OCI-LY3 (cell line): ENCODE results near the gene AGBL4.

ENCODE experiments used
- EZH2phosphoT487 ChIP-seq: fragments of 200-600 bp; shearing (Covaris generic); IDR thresholded peaks from 2 replicates; pipeline ENCODE4 v1.6.1; 2018; ENCODE audit warnings: antibody characterized with exemption, mixed run types, low read depth
- TF ChIP-seq, protein P1 (sequence below): fragments of 200-600, 300-600 bp; sonication (generic); IDR thresholded peaks from 2 replicates; pipeline ENCODE4 v1.5.1; 2014; ENCODE audit warnings: antibody characterized with exemption, low read length, low read depth

DNA sequence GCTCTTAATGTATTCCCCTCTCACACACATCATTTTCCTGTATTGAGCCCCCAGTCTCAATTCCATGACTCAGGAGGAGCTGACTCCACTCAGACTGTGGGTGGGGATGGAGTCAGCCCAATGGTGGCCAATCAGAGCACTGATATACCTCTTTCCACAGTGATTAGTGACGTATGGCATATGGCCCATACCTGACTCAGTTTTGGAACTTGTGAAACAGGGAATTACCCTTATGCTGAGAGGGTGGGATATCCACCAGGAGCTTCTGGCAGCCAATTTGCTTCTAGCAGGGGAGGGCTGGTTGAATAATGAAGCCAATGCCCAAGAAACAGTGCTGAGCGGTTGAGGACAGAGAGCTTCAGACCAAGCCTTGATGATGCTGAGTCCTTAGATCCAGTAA, 1465.4 kb downstream of the AGBL4 start:
- TF ChIP-seq, protein P1, sequence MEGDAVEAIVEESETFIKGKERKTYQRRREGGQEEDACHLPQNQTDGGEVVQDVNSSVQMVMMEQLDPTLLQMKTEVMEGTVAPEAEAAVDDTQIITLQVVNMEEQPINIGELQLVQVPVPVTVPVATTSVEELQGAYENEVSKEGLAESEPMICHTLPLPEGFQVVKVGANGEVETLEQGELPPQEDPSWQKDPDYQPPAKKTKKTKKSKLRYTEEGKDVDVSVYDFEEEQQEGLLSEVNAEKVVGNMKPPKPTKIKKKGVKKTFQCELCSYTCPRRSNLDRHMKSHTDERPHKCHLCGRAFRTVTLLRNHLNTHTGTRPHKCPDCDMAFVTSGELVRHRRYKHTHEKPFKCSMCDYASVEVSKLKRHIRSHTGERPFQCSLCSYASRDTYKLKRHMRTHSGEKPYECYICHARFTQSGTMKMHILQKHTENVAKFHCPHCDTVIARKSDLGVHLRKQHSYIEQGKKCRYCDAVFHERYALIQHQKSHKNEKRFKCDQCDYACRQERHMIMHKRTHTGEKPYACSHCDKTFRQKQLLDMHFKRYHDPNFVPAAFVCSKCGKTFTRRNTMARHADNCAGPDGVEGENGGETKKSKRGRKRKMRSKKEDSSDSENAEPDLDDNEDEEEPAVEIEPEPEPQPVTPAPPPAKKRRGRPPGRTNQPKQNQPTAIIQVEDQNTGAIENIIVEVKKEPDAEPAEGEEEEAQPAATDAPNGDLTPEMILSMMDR = no peak
- TF ChIP-seq EZH2phosphoT487 = no peak
